GM19372 (cell line): ENCODE results near the gene MYT1.
"Not testable (repeated sequence)": the region's sequence is repeated elsewhere in the genome, so short reads cannot be mapped to it uniquely, and the experiment has no call there.

Experiments used
- ATAC-seq: cut with Tn5 transposase; IDR thresholded peaks from one replicate; pipeline ENCODE4 v1.9.1; 2021; ENCODE audit warnings: mild to moderate bottlenecking, low read depth, moderate library complexity; ENCODE audit not compliant: unreplicated experiment

Gene MYT1

DNA sequence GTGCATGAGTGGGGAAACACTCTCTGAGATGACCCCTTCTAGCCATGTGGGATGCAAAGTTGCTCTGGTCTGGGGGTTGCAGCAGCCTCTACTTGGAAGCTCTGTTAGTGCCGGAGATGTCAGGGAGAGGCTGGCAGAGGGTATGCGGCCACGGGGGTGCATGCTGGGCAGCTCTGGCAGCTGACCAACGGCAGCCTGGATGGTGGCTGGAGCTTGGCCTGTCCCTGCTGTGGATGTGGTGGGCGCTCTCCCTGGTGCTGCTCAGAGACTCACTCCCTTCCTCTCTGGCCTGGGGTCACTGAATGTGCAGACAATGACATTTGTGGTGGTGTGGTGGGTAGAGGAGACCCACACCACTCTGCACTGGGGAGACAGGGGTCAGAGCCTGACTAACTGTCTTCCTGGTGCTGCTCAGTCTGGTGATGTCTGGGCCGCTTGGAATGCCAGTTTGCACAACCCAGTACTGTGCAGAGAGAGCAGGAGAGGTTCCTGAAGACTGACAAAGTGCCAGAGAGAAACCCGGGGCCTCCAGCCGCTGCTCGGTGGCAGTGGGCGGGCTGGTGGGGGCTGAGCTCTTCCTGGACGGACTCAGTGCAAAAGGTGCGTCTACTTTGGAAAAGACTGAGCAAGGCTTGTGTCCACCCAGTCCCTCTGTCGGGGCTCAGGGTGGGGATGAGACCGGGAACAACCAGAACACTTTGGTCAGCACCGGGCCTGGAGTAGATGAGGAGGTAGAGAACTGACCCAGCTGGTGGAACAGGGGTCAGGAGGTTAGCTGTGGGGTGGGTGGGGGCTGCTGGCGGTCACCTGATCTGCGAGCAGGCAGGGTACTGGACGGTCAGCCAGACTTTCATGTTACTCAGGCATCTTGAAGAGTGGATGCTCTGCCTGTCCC is 2.7 kb downstream of the MYT1 start:
- no peak for ATAC-seq

DNA sequence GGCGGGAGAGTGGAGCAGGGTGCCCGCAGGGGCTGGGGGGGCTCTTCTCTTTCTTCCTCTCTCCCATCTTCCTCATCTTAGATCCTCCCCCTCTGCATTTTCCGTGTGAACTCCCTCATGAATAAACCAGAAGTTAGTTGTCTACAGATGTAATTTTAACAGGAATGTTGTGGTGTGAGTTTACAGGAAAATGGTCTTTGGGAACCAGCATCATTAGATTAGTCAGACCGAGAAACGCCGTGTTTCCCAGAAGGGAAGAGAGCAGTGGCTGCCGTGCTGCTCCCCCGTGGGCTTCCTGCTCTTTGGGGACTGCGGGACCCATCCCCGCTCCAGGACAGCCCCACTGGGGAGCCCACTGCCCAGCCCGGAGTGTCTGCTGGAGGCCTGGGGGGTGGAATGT is 3.4 kb downstream of the MYT1 start:
- no peak for ATAC-seq

DNA sequence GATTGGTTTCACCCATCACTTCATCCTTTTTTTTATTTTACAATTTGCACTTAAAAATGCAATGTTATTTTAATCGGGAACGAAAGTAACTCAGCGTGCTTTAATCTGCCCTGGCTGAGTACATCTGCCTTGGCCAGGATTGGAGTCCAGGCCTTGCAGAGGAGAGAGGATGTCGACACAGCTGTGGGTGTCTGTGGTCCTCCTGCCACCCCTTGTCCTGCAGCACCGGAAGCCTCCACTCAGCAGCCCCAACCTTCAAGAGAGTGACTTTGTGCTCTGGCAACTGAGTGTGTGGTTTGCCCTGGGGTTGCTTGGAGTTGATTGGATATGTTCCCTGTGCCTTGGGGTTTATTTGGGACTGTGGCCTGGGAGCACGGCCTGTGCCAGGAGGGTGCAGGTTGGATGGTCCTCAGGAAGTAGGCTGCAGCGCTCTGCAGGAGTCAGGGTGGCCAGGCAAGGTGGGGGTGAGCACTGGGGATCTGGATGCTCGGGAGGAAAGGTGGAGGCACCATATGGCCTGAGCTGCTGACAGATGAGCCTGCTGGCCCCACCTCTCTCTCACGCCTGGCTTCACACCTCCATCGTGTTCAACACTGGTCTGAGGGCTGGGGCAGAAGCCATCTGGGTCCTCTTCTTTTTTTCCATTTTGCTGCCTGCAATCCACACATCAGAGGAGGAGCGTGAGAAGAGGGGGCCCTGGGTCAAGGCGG is 4.3 kb downstream of the MYT1 start:
- no peak for ATAC-seq

DNA sequence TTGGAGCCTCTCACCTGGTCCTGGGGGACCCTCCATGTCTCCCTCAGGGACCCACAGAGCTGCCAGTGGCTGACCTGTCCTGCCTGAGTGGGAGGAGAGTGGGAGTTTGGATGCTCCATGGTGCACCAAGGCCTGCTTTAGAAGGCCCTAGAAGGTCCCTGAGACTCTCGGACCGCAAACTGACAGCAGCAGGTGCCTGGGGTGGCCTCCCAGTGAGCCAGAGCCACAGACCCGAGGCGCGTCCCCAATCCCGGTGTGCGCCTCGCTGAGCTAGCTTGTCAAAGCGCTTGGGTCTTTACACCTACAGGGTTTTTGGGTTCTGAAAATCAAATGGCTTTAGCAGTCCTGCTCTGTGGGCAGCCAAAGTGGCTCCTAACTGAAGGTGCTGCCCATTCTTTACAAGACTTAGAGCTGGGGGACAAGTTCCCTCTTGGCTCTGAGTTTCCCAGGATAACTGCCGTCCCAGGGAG is 4.9 kb downstream of the MYT1 start:
- no peak for ATAC-seq

DNA sequence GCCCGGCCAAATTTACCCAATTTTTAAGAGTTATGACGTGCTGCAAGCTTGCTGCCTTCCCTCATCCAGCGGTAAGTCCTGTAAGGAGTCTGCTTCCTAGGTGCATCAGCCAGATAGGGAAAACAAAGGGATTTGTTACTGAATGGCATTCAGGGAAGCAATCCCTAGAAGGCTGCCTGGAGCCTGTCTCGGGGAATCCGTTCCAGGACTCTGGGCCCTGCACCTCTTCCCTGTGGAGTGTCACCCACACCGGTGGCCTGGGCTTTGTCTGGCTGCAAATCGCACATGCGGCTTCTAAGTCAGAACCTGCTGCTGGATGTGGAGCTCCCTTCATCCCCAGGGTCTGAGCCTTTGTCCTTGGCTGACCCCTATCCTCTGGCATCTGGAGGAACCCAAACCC is 7.0 kb downstream of the MYT1 start:
- no peak for ATAC-seq

DNA sequence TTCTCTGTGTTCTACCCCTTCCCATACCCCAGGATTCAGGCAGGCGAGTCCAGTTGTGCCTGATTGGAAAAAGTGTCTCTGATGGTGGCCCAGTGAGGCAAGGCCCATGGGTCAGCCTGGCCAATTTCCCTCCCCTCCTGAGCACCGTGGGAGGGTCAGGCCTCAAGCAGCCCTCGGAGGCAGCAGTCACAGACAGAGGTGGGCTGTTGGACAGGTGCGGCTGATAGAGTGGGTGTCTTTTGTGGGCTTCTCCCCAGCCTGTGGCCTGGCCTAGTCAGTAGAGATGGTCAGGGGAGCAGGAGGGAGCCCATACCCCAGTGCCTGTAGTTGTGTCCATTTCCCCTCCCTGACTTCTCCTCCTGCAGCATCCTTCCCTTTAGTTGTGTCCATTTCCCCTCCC is 8.9 kb downstream of the MYT1 start:
- no peak for ATAC-seq

DNA sequence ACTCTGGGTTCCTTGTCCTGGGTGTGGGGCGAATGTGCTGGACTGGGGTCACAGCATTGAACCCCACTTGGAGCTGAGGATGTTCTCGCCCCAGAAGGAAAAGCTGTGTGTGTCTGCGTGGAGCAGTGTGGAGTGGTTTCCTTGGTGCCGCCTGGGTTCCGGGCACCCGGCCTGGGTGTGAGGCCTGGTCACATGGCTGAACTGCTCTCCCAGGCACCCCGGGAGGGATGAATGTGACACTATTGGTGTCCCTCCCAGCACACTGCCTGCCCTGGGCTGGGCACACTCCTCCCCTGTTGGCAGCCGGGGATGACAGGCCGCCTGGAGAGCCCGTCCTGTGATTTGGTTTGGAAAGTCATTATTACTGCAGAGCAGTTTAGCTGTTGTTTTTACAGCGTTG is 12.3 kb downstream of the MYT1 start:
- no peak for ATAC-seq

DNA sequence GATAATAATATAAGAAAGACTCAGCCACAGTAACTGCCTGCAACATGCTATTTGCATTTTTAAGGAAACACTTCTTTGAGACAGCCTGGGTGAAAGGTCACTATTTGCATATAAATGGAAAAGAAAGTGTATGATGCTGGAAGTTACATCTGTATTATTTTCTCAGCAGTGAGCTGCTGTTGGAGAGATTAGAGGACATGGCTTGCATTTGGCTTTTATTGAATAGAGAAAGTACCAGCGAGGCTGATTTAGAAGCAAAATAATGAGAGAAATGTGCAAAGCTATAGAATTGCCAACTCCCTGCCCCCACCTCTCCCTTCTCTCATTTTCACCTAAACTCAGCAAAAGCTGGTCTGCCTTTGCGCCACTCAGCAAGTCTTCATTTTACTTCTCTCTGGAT is 12.7 kb downstream of the MYT1 start:
- no peak for ATAC-seq

DNA sequence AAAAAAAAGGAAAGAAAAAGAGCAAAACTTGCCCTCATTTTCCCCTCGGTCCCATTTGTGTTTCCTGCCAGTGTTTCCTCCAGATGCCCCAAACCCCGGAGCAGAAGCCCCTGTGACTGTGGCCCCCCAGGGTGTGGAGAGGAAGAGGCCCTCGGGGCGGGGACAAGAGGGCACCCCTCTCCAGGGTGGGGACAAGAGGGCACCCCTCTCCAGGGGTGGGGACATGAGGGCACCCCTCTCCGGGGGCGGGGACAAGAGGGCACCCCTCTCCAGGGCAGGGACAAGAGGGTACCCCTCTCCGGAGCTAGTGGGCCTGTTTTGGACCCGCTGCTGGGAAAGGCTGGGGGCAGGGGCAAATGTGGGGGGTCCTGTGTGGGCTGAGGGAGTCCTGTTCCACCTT is 13.1 kb downstream of the MYT1 start:
- ATAC-seq, result no peak

DNA sequence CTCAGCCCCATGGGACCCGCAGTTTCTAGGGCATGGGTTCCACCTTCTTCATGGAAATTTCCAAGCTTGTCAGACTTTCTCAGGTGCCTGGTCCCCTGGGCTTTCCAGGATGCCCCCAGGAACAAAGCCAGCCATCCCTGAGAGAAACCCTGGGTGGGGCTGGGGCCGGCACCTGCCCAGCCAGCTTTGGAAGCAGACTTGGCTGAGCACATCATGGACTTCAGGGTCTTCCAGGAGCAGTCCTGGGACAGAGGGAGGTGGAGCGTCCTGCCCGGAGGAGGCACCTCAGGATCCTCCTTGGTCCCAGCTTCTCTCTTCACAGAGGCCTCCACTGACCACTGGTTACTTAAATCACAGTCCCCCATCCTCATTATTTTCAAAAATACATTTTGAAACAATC is 13.5 kb downstream of the MYT1 start:
- ATAC-seq, result no peak

DNA sequence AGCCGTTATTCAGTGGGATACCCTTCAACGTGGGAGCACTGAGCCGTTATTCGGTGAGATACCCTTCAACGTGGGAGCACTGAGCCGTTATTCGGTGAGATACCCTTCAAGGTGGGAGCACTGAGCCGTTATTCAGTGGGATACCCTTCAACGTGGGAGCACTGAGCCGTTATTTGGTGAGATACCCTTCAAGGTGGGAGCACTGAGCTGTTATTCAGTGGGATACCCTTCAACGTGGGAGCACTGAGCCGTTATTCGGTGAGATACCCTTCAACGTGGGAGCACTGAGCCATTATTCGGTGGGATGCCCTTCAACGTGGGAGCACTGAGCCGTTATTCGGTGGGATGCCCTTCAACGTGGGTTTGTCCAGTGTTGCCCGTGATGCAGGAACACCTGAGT is 14.7 kb downstream of the MYT1 start:
- ATAC-seq, result not testable (repeated sequence)

DNA sequence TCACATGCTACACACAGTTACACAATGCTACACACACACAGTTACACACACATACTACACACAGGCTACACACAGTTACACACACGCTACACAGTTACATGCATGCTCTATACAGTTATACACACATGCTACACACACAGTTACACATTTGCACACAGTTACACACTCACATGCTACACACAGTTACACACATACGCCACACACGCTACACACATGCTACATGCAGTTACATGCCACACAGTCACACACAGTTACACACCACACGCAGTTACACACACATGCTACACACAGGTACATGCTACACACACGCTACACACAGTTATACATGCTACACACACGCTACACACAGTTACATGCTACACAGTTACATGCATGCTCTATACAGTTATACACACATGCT is 15.6 kb downstream of the MYT1 start:
- no peak for ATAC-seq

DNA sequence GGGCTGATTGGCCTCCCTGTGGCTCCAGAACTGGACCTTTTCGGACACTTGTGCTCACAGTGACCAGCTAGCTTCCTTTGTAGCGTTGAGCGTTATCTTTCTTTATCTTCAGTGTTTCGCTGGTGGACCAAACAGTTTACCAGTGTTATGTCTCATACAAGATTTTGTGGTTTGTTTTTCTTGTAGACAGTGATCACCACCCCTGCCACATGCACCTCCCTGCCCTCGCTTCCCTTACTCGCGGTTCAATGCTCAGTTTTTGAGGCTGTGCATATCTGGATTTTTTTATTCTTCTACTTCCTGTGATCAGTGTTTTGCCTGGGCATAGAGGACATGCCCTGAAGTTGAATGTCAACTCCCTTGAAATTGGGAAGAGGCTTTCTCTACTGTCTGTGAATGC is 16.4 kb downstream of the MYT1 start:
- ATAC-seq, result no peak

DNA sequence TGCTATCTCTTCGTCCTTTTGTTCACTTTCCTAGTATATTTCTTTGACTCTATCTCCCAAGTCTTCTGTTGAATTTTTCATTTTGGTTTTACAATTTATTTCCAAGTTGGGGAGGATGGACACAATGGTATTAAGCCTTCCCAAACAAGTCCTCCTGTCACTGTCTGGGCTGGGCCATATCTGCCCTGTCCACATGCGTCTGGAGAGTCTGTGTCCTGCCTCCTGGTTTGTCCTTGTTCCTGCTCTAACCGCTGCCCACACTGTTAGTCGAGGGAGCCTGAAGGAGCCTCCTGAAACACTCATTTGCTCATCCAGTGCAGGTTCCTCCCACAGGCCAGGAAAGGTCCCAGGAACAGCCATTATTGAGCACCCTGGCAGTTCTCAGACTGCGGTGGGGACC is 17.1 kb downstream of the MYT1 start:
- no peak for ATAC-seq

DNA sequence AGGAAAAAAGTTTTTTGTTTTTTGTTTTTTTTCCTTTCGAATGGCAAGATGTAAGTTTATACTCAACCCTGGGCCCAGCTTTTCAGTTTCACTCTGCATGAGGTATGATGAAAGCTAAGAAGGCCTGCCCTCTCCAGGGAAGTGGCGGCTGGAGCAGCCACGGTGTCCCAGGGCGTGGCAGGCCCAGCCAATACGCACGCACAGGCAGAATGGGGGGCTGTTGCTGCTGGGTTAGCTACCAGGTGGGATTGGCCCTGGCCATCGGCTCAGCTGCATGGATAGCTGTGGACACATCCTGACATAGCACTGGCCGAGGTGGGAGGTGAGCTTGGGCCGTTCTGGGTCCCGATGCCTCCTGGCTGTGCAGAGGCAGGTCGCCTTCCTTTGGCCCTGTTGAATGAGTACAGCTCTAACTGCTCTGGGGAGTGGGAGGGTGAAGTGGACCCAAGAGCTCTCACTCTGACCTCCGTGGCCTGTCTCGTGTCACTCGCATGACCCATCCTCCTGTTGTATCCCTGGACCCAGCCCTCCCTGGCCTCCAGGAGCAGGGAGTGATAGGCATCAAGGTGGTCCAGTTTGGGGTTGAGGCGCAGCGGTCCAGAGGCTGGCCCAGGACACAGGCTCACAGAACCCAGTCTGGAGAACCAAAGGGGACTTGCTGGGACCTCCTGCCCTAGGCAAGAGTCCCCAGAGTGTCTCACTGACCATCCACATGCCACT is 18.1 kb downstream of the MYT1 start:
- ATAC-seq, result no peak

DNA sequence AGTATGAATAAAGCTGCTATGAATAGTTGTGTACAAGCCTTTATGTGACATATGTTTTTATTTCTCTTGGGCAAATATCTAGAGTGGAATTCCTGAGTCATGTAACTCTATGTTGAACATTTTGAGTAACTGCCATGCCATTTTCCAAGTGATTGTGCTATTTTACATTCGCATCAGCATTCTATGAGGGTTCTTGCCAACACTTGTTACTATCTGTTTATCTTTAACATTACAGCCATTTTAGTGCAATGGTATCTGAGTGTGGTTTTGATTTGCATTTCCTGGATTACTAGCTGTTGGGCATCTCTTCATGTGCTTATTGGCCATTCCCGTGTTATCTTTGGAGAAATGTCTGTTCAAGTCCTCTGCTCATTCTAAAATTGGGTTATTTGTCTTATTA is 19.1 kb downstream of the MYT1 start:
- no peak for ATAC-seq

DNA sequence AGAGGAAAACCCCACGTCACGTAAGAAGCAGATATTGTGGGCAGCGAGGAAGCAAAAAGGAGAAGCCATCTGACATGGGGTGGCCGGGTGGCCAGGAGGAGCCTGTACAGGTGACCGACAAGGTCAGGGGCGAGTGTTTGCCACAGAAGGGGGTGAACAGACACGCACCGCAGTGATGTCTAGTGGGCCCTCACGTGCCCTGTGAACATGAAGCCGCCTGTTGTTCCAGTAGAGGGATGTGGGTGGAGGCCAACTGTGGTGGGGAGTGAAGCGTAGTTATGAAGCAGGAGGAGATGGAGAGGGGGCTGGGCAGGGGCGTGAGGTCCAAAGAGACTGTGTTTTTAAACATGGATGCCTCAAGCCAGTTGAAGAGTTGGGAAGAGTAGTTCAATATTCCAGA is 20.5 kb downstream of the MYT1 start:
- ATAC-seq, result no peak

DNA sequence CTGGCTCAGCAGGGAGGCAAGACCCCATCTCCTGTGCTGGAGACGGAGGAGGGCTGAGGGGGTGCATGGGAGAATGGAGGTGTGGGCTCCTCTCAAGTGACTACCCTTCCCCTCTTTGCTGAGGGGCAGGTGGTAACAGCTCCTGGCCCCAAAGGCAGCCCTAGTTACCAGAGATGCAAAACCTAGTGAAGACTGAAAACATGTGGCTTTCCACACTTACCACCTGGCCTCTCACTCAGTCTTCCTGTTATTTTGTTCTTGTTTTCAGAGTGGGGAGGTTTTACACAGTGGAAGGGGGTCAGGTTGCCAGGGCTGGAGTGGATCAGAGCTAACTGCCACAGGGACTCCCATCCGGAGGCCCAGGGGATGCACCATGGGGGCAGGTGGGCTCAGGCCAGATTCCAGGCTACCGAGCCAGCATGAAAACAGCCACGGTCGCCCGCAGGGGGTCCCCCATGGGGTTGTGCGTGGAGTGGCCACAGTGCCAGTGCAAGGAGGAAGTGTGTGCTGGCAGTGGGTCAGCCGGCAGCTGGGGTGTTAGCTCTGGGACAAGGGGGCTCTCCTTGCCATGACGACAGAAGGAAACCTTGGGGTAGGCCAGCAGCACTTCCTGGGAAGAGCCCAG is 21.1 kb downstream of the MYT1 start:
- no peak for ATAC-seq

DNA sequence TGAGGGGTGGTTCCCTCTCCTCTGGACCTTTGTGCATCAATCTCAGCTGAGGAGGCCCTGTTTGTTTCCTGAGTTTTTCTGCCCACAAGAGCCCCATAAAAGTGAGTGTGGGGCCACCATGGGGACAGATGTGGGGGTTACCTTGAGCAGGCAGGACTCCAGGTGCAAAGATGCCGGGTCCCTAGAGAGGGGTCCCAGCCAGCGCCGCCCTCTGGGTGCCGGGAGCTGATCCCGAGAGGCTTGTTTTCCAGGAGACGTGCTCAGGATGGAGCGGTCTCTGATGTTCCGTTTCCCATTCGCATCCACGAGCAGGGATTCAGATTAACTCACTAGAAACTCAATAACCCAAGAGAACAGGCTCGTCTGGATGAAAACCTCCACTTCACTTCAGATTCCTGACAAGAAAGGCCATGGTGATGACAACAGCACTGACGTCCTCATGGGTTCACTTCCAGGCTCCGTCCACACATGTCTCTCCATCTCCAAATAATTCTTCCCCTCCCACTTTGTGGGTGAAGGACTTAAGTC is 21.9 kb downstream of the MYT1 start:
- no peak for ATAC-seq

DNA sequence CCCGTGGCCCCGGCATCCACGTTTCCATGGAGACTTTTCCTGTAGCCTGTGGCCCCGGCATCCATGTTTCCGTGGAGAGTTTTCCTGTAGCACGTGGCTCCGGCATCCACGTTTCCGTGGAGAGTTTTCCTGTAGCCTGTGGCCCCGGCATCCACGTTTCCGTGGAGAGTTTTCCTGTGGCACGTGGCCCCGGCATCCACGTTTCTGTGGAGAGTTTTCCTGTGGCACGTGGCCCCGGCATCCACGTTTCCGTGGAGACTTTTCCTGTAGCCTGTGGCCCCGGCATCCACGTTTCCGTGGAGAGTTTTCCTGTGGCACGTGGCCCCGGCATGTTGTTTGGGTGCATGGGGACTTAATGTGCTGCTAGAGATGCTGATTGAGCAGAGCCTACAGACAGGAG is 23.0 kb downstream of the MYT1 start:
- not testable (repeated sequence) for ATAC-seq

DNA sequence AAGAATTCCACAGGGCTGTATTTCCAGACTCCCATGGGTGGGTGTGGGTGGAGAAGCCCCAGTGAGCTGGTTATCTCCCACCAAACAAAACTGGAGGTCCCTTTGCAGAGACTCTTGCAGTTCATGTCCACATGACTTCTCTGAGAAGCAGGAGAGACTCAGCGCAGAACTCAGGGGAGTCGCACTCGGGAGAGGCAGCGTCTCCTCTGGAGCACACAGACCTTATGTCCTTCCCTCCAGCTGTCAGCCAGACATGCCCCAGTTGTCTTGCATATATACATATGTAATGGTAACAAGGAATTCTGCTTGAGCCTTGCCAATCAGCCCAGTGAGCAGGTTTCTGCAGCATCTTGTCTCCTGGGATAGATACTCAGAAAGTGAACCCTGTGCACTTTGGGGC is 23.8 kb downstream of the MYT1 start:
- no peak for ATAC-seq
